Suprapubic skin (tissue), 4 donors: ENCODE results near the gene SPIRE2. TPM values are rescaled to one million over a fixed set of nuclear protein-coding genes. Genes with fewer than 3 reads are reported as not detected.

Source experiments
- DNase-seq, 2 donors: peaks; one replicate each; pipeline ENCODE4 v3.0.0-alpha.2; 2019; ENCODE audit warnings: low spot score in 2 of 2
- H3K27ac ChIP-seq: fragments of 200-600 bp; sonication (generic); one replicate; pipeline ENCODE4 v1.5.1; 2019
- H3K27me3 ChIP-seq: fragments of 200-600 bp; sonication (generic); one replicate; pipeline ENCODE4 v1.5.1; 2019
- H3K36me3 ChIP-seq: fragments of 200-600 bp; sonication (generic); one replicate; pipeline ENCODE4 v1.5.1; 2019
- H3K4me1 ChIP-seq: fragments of 200-600 bp; sonication (generic); one replicate; pipeline ENCODE4 v1.5.1; 2019
- H3K4me3 ChIP-seq: fragments of 200-600 bp; sonication (generic); one replicate; pipeline ENCODE4 v1.5.1; 2019; ENCODE audit warnings: mild to moderate bottlenecking
- H3K9me3 ChIP-seq: fragments of 200-600 bp; sonication (generic); one replicate; pipeline ENCODE4 v1.5.1; 2019
- CTCF ChIP-seq, 2 donors: fragments of 200-600 bp in 1 of 2; fragments of 450-650 bp in 1 of 2; sonication (generic) in 1 of 2; IDR thresholded peaks; one replicate each; pipeline ENCODE4 v1.5.1; 2016 to 2019; ENCODE audit warnings: antibody characterized with exemption in 2 of 2, mild to moderate bottlenecking in 1 of 2, moderate library complexity in 1 of 2
- EP300 ChIP-seq: sonication (generic); formaldehyde crosslinking; IDR thresholded peaks from one replicate; pipeline ENCODE4 v1.6.1; 2017; ENCODE audit warnings: antibody characterized with exemption
- POLR2A ChIP-seq, 2 donors: fragments of 450-650 bp; IDR thresholded peaks; one replicate each; pipeline ENCODE4 v1.6.1; 2017; ENCODE audit warnings: antibody characterized with exemption in 2 of 2, mild to moderate bottlenecking in 2 of 2, moderate library complexity in 2 of 2
- POLR2AphosphoS5 ChIP-seq, 3 donors: sonication (generic); formaldehyde crosslinking; IDR thresholded peaks; one replicate each; pipeline ENCODE4 v1.6.1; 2017; ENCODE audit warnings: antibody characterized with exemption in 3 of 3
- WGBS: methylation state at CpG from one replicate; pipeline ENCODE4 v1.1.5; 2018; 5-methylcytosine and 5-hydroxymethylcytosine counted together
- total RNA-seq, 4 donors: library from RNA; depleted of rRNA; stranded (reverse); fragments of >200 nt; gene quantifications; one replicate each; pipeline ENCODE4 v1.1.0, GENCODE V29; 2016

Gene SPIRE2
- total RNA-seq, 4 donors from 2014 or later = 4.5 to 6.6 (median 5.5) TPM

- peak in 1 of 2 donors; percentile 24 for TF ChIP-seq CTCF (IDR thresholded peaks at IDR 0.05)
- no peak for TF ChIP-seq POLR2AphosphoS5 (IDR thresholded peaks at IDR 0.05)
- no peak for TF ChIP-seq EP300
- no peak for TF ChIP-seq POLR2A (IDR thresholded peaks at IDR 0.05)
- DNase-seq = peak; percentile 71 to 72
- Histone ChIP-seq H3K27ac (no peak within 1 kb of the TSS), H3K4me3 (peak within 1 kb of the TSS; percentile 34), H3K4me1 (peaks cover 52% of the 10 kb centered on the region), H3K36me3 (no peaks in the 10 kb centered on the region), H3K9me3 (no peaks in the 10 kb centered on the region), H3K27me3 (peaks cover 33% of the 10 kb centered on the region)
- WGBS = 9% methylated on average over 11 of the region's 23 CpGs
Observed at GRCh38 chr16:89918453-89919347, 90.4 kb downstream of the SPIRE2 start, which contains the start of gene MC1R. Gene MC1R (plus strand): TSS chr16:89918862. CDS start chr16:89919259, 397 bp downstream.

GRCh38 chr16:89919535-89920406 lies 91.5 kb downstream of the SPIRE2 start:
- WGBS = 87% methylated on average over 49 of the region's 52 CpGs
- peaks cover 60% of the 10 kb centered on the region for H3K4me1 ChIP-seq
- no peaks in the 10 kb centered on the region for H3K9me3 ChIP-seq
- H3K27ac ChIP-seq = no peak overlapping the region
- DNase-seq = peak in 1 of 2 donors; percentile 64
- H3K4me3 ChIP-seq = no peak overlapping the region
- no peaks in the 10 kb centered on the region for H3K36me3 ChIP-seq
- TF ChIP-seq CTCF (IDR thresholded peaks at IDR 0.05) (no peak), POLR2AphosphoS5 (IDR thresholded peaks at IDR 0.05) (no peak), EP300 (no peak), POLR2A (IDR thresholded peaks at IDR 0.05) (no peak)
- H3K27me3 ChIP-seq = peaks cover 44% of the 10 kb centered on the region

DNA sequence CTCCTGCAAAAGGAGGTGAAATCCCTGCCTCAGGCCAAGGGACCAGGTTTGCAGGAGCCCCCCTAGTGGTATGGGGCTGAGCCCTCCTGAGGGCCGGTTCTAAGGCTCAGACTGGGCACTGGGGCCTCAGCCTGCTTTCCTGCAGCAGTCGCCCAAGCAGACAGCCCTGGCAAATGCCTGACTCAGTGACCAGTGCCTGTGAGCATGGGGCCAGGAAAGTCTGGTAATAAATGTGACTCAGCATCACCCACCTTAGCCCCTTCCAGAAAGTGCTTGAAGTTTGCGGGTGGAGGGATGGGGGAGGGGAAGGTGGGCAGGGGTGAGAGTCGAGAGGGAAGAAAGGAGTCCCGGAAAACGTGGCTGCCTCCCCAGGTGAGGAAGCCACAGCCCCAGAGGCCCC lies 92.4 kb downstream of the SPIRE2 start:
- peaks cover 66% of the 10 kb centered on the region for H3K4me1 ChIP-seq
- no peak for DNase-seq
- WGBS = 27% methylated on average over 6 of the region's 6 CpGs
- TF ChIP-seq CTCF (IDR thresholded peaks at IDR 0.05) (no peak), EP300 (no peak), POLR2A (IDR thresholded peaks at IDR 0.05) (no peak), POLR2AphosphoS5 (IDR thresholded peaks at IDR 0.05) (no peak)
- no peaks in the 10 kb centered on the region for H3K9me3 ChIP-seq
- H3K27me3 ChIP-seq = peaks cover 51% of the 10 kb centered on the region
- H3K36me3 ChIP-seq = no peaks in the 10 kb centered on the region
- peak overlapping the region; percentile 81 for H3K27ac ChIP-seq
- H3K4me3 ChIP-seq = no peak overlapping the region

Other genes starting within 250 kb of the SPIRE2 start
- 1 to 10 TPM in 3 of 4 donors, not detected in 1; 1.3 to 2.3 (median 2.2) TPM for gene DPEP1, start 214.8 kb upstream of the SPIRE2 start, total RNA-seq
- gene CHMP1A, start 170.8 kb upstream of the SPIRE2 start, total RNA-seq = 100 to 1,000 TPM in 1 of 4 donors, 10 to 100 TPM in 3; 71.8 to 125 (median 86.6) TPM
- 1 to 10 TPM; 3.2 to 9.7 (median 4.4) TPM for gene SPATA33, start 170.6 kb upstream of the SPIRE2 start, total RNA-seq
- gene CDK10, start 141.8 kb upstream of the SPIRE2 start, total RNA-seq = 100 to 1,000 TPM in 1 of 4 donors, 10 to 100 TPM in 3; 42.8 to 118 (median 55.0) TPM
- gene SPATA2L, start 126.8 kb upstream of the SPIRE2 start, total RNA-seq = 10 to 100 TPM; 14.1 to 32.3 (median 21.5) TPM
- 10 to 100 TPM in 3 of 4 donors, 1 to 10 TPM in 1; 9.1 to 13.5 (median 10.2) TPM for gene VPS9D1, start 107.6 kb upstream of the SPIRE2 start, total RNA-seq
- gene ZNF276, start 106.9 kb upstream of the SPIRE2 start, total RNA-seq = 100 to 1,000 TPM in 1 of 4 donors, 10 to 100 TPM in 3; 39.8 to 106 (median 46.0) TPM
- 10 to 100 TPM in 1 of 4 donors, 1 to 10 TPM in 3; 2.8 to 11.3 (median 8.1) TPM for gene FANCA, start 11.8 kb upstream of the SPIRE2 start, total RNA-seq
- 100 to 1,000 TPM; 166 to 260 (median 182) TPM for gene TCF25, start 45.1 kb downstream of the SPIRE2 start, total RNA-seq
- gene MC1R, start 90.4 kb downstream of the SPIRE2 start, total RNA-seq = 10 to 100 TPM in 2 of 4 donors, 1 to 10 TPM in 2; 3.6 to 29.3 (median 8.9) TPM
- 1 to 10 TPM; 1.2 to 9.2 (median 4.6) TPM for gene TUBB3, start 94.9 kb downstream of the SPIRE2 start, total RNA-seq
- gene DEF8, start 120.3 kb downstream of the SPIRE2 start, total RNA-seq = 100 to 1,000 TPM in 2 of 4 donors, 10 to 100 TPM in 2; 89.3 to 107 (median 99.7) TPM
- gene DBNDD1, start 191.0 kb downstream of the SPIRE2 start, total RNA-seq = 1 to 10 TPM; 1.2 to 7.5 (median 4.5) TPM
- not detected for gene PRDM7, start 248.9 kb downstream of the SPIRE2 start, total RNA-seq